Pancreas (tissue), 10 donors: Measurements from ENCODE around the gene LACRT. TPM values are rescaled to one million over a fixed set of nuclear protein-coding genes. Genes with fewer than 3 reads are reported as not detected.

ENCODE experiments used
- ATAC-seq, 4 donors: fragments of 200-7000 bp; cut with Tn5 transposase; one replicate each; pipeline versions ENCODE4 v1.8.0 to v1.9.1; 2020; ENCODE audit warnings: mild to moderate bottlenecking in 4 of 4, moderate library complexity in 4 of 4
- DNase-seq, 6 donors: peaks; one replicate each; pipeline ENCODE4 v3.0.0-alpha.2; 2020
- FAIRE-seq: peaks from 2 replicates; lab custom pipeline; 2012; peaks lifted over from hg19 to GRCh38; lab: Jason Lieb, UNC
- H3K27ac ChIP-seq, 4 donors: fragments of 200-600 bp; sonication (generic); 1 replicate in 3 of 4; 2 replicates in 1 of 4; pipeline versions ENCODE4 v1.5.0 to v1.8.0; 2020
- H3K27me3 ChIP-seq, 4 donors: fragments of 200-600 bp; one replicate each; pipeline ENCODE4 v1.8.0; 2021
- H3K36me3 ChIP-seq, 3 donors: fragments of 200-600 bp; sonication (generic) in 1 of 3; one replicate each; pipeline versions ENCODE4 v1.5.0 to v1.8.0; 2020 to 2021
- H3K4me1 ChIP-seq, 3 donors: fragments of 200-600 bp; one replicate each; pipeline ENCODE4 v1.8.0; 2021
- H3K4me3 ChIP-seq, 4 donors: fragments of 200-600 bp; sonication (generic) in 2 of 4; one replicate each; pipeline versions ENCODE4 v1.5.0 to v1.8.0; 2020 to 2021
- H3K9me3 ChIP-seq, 4 donors: fragments of 200-600 bp; one replicate each; pipeline ENCODE4 v1.8.0; 2021
- CTCF ChIP-seq, 4 donors: fragments of 200-600 bp; sonication (generic) in 3 of 4; IDR thresholded peaks; one replicate each; pipeline versions ENCODE4 v1.5.0 to v1.8.0; 2021; ENCODE audit warnings: antibody characterized with exemption in 4 of 4
- WGBS, 2 donors: extraction: QIAGEN DNeasy Blood & Tissue Kit; methylation state at CpG; one replicate each; pipeline ENCODE4 v1.1.7; 2013; 5-methylcytosine and 5-hydroxymethylcytosine counted together
- intact Hi-C, 3 donors: fragments of 100-400 bp; cut with DNase I; formaldehyde crosslinking; loops; one replicate each; pipeline versions ENCODE4 v1.11.1 to v1.14.2; 2022
- polyA plus RNA-seq, 2 donors: library from polyadenylated mRNA; stranded (reverse); fragments of 200-250 nt; gene quantifications; one replicate each; pipeline ENCODE4 v1.2.3, GENCODE V29; 2013
- total RNA-seq, 6 donors: library from RNA; stranded (reverse); fragmentation: NEBNext Ultra II Directional in 4 of 6; extraction: Animal tissue kit (Norgen Biotek cat#: 25700) in 4 of 6; gene quantifications; one replicate each; pipeline versions ENCODE4 v1.2.1 to v1.2.4, GENCODE V29; 2021 to 2023
- donor health status: healthy with polysubstance abuse.
- donor health status: DM: no; HTN: no; CAD: no; lungs with moderate emphysema.
- donor health status: DM: no; HTN: no; CAD: no.
- donor health status: control.
- donor health status: control.
- donor health status: Bipolar disorder and iron deficiency.
- donor health status: DM: yes; HTN: yes; CAD: no.
- donor health status: DM: no; HTN: no; CAD: no.
- donor health status: DM: no; HTN: no; CAD: no.
- donor health status: DM: yes; HTN: yes; CAD: no.

The LACRT gene
- total and polyA plus RNA-seq, 8 donors, result not detected

- FAIRE-seq, result no peak
- no peak for DNase-seq
- Histone ChIP-seq H3K27me3 (no peaks in the 10 kb centered on the region), H3K36me3 (no peaks in the 10 kb centered on the region), H3K9me3 (no peaks in the 10 kb centered on the region), H3K27ac (no peak overlapping the region), H3K4me1 (no peaks in the 10 kb centered on the region), H3K4me3 (no peak overlapping the region)
- TF ChIP-seq CTCF (IDR thresholded peaks at IDR 0.05), result no peak
- intact Hi-C loops, result no loop called here
- 37 to 47% methylated on average over 2 of the region's 2 CpGs for WGBS, 2 donors
- no peak for ATAC-seq
Observed at GRCh38 chr12:54654926-54655325, 20.2 kb upstream of the LACRT start.

GRCh38 chr12:54653025-54653424 lies 18.3 kb upstream of the LACRT start:
- no peaks in the 10 kb centered on the region for H3K27me3 ChIP-seq
- no peak for TF ChIP-seq CTCF (IDR thresholded peaks at IDR 0.05)
- H3K9me3 ChIP-seq, result no peaks in the 10 kb centered on the region
- no peak overlapping the region for H3K4me3 ChIP-seq
- no peaks in the 10 kb centered on the region for H3K36me3 ChIP-seq
- no peak overlapping the region for H3K27ac ChIP-seq
- DNase-seq (no peak), ATAC-seq (no peak), FAIRE-seq (no peak)
- H3K4me1 ChIP-seq, result no peaks in the 10 kb centered on the region
- intact Hi-C loops, result no loop called here
- 65 to 75% methylated on average over 9 of the region's 9 CpGs for WGBS, 2 donors

- intact Hi-C loops, result no loop called here
- TF ChIP-seq CTCF (IDR thresholded peaks at IDR 0.05), result no peak
- no peak for FAIRE-seq
- no peak for DNase-seq
- WGBS, 2 donors, result 65 to 78% methylated on average over 5 of the region's 5 CpGs
- no peak overlapping the region for H3K27ac ChIP-seq
- H3K4me3 ChIP-seq, result no peak overlapping the region
- no peaks in the 10 kb centered on the region for H3K27me3 ChIP-seq
- H3K4me1 ChIP-seq, result no peaks in the 10 kb centered on the region
- no peak for ATAC-seq
- H3K9me3 ChIP-seq, result no peaks in the 10 kb centered on the region
- no peaks in the 10 kb centered on the region for H3K36me3 ChIP-seq
Observed at GRCh38 chr12:54650889-54651288, 16.2 kb upstream of the LACRT start.

- ATAC-seq, result no peak
- TF ChIP-seq CTCF (IDR thresholded peaks at IDR 0.05), result no peak
- Histone ChIP-seq H3K9me3 (no peaks in the 10 kb centered on the region), H3K4me3 (no peak overlapping the region), H3K4me1 (no peaks in the 10 kb centered on the region), H3K36me3 (no peaks in the 10 kb centered on the region), H3K27ac (no peak overlapping the region), H3K27me3 (no peaks in the 10 kb centered on the region)
- intact Hi-C loops, result no loop called here
- WGBS, 2 donors, result 35% methylated on average over 4 of the region's 4 CpGs
- no peak for DNase-seq
- no peak for FAIRE-seq
Observed at GRCh38 chr12:54650409-54650808, 15.7 kb upstream of the LACRT start.

- H3K36me3 ChIP-seq, result no peaks in the 10 kb centered on the region
- ATAC-seq (no peak), FAIRE-seq (no peak), DNase-seq (no peak)
- WGBS, 2 donors, result 24 to 34% methylated on average over 1 of the region's 1 CpG
- no peaks in the 10 kb centered on the region for H3K27me3 ChIP-seq
- H3K27ac ChIP-seq, result no peak overlapping the region
- H3K4me1 ChIP-seq, result no peaks in the 10 kb centered on the region
- intact Hi-C loops, result no loop called here
- no peak overlapping the region for H3K4me3 ChIP-seq
- no peaks in the 10 kb centered on the region for H3K9me3 ChIP-seq
- no peak for TF ChIP-seq CTCF (IDR thresholded peaks at IDR 0.05)
Observed at GRCh38 chr12:54649825-54650224, 15.1 kb upstream of the LACRT start.
